IMR-90 (cell line): ENCODE measurements around the gene PINLYP. TPM values are rescaled to one million over a fixed set of nuclear protein-coding genes. Genes with fewer than 3 reads are reported as not detected.

ENCODE experiments used
- ATAC-seq: fragments of 200-7000 bp; cut with Tn5 transposase; 2 replicates; pipeline ENCODE4 v1.9.1; 2020; ENCODE audit warnings: low read depth, mild to moderate bottlenecking, moderate library complexity
- BruUV-seq: library from RNA; stranded (reverse); fragments of 400-500 nt; replicated peaks from 2 replicates; lab custom pipeline; 2021; lab: Mats Ljungman, UMichigan
- CTCF ChIA-PET: fragments of 300-600 bp; formaldehyde crosslinking; extraction: SDS; loops from one replicate; lab custom pipeline; 2021; ENCODE audit warnings: antibody characterized with exemption; lab: Yijun Ruan, JAX
- POLR2A ChIA-PET: fragments of 300-600 bp; sonication (Branson Sonifier 250); formaldehyde crosslinking; loops from one replicate; lab custom pipeline; 2022; ENCODE audit warnings: antibody characterized with exemption; ENCODE audit not compliant: unreplicated experiment; lab: Charles Lee
- DNase-seq: peaks from one replicate; pipeline ENCODE4 v3.0.0; 2013
- H2AFZ ChIP-seq: replicated peaks from 2 replicates; pipeline ENCODE3; 2013; ENCODE audit warnings: low read length, mild to moderate bottlenecking; ENCODE audit not compliant: poor library complexity
- H2AK5ac ChIP-seq: 2 replicates; pipeline ENCODE4 v1.6.1; 2013; ENCODE audit warnings: low read depth, low read length, inconsistent platforms
- H2AK9ac ChIP-seq: replicated peaks from 2 replicates; pipeline ENCODE3; 2013; ENCODE audit warnings: mild to moderate bottlenecking, low read depth, low read length, moderate library complexity; ENCODE audit not compliant: poor library complexity
- H2BK120ac ChIP-seq: 2 replicates; pipeline ENCODE4 v1.6.1; 2013; ENCODE audit warnings: low read depth, low read length, inconsistent platforms
- H2BK15ac ChIP-seq: 3 replicates; pipeline ENCODE4 v1.6.1; 2013; ENCODE audit warnings: low read depth, low read length, inconsistent platforms
- H2BK20ac ChIP-seq: 2 replicates; pipeline ENCODE4 v1.6.1; 2013; ENCODE audit warnings: low read depth, mild to moderate bottlenecking, inconsistent platforms, low read length, moderate library complexity
- H2BK5ac ChIP-seq: 2 replicates; pipeline ENCODE4 v1.6.1; 2013; ENCODE audit warnings: mild to moderate bottlenecking, low read depth, low read length, inconsistent platforms; ENCODE audit not compliant: poor library complexity, severe bottlenecking
- H3K14ac ChIP-seq: replicated peaks from 2 replicates; pipeline ENCODE4 v1.6.1; 2013; ENCODE audit warnings: low read depth, low read length, inconsistent platforms
- H3K18ac ChIP-seq: 2 replicates; pipeline ENCODE4 v1.6.1; 2013; ENCODE audit warnings: low read depth, low read length, control low read depth
- H3K23ac ChIP-seq: 2 replicates; pipeline ENCODE4 v1.6.1; 2013; ENCODE audit warnings: low read depth, low read length, inconsistent platforms
- H3K27ac ChIP-seq: 2 replicates; pipeline ENCODE4 v1.5.1; 2013; ENCODE audit warnings: mild to moderate bottlenecking, control low read depth, low read length; ENCODE audit not compliant: insufficient read depth
- H3K27me3 ChIP-seq: 2 replicates; pipeline ENCODE4 v1.6.1; 2013; ENCODE audit warnings: low read length; ENCODE audit not compliant: control insufficient read depth, insufficient read depth
- H3K36me3 ChIP-seq: 2 replicates; pipeline ENCODE4 v1.6.1; 2013; ENCODE audit warnings: low read length, mixed read lengths; ENCODE audit not compliant: control insufficient read depth, insufficient read depth
- H3K4ac ChIP-seq: 2 replicates; pipeline ENCODE4 v1.6.1; 2013; ENCODE audit warnings: low read depth, low read length, inconsistent platforms
- H3K4me1 ChIP-seq: 2 replicates; pipeline ENCODE4 v1.6.1; 2013; ENCODE audit warnings: low read length, mixed read lengths; ENCODE audit not compliant: control insufficient read depth, insufficient read depth
- H3K4me2 ChIP-seq: 2 replicates; pipeline ENCODE4 v1.6.1; 2013; ENCODE audit warnings: low read depth, mild to moderate bottlenecking, control low read depth, low read length, moderate library complexity
- H3K4me3 ChIP-seq: 2 replicates; pipeline ENCODE4 v1.5.1; 2013; ENCODE audit warnings: low read depth, mild to moderate bottlenecking, control low read depth, low read length, moderate library complexity; ENCODE audit not compliant: insufficient read depth
- H3K56ac ChIP-seq: 2 replicates; pipeline ENCODE4 v1.6.1; 2013; ENCODE audit warnings: low read length, inconsistent platforms; ENCODE audit not compliant: insufficient read depth; ENCODE audit errors: extremely low read depth
- H3K79me1 ChIP-seq, 2 experiments: 2 replicates each; pipeline ENCODE4 v1.6.1; 2013; ENCODE audit warnings: low read length in 2 of 2, inconsistent platforms in 1 of 2, low read depth in 1 of 2
- H3K9ac ChIP-seq: 2 replicates; pipeline ENCODE4 v1.6.1; 2013; ENCODE audit warnings: low read depth, low read length, control low read depth
- H3K9me1 ChIP-seq: 2 replicates; pipeline ENCODE4 v1.6.1; 2013; ENCODE audit warnings: low read length, inconsistent platforms; ENCODE audit not compliant: insufficient read depth
- H3K9me3 ChIP-seq: 2 replicates; pipeline ENCODE4 v1.6.1; 2013; ENCODE audit warnings: low read length; ENCODE audit not compliant: control insufficient read depth, insufficient read depth
- H4K20me1 ChIP-seq: 2 replicates; pipeline ENCODE4 v1.6.1; 2013; ENCODE audit warnings: low read length, inconsistent platforms; ENCODE audit not compliant: insufficient read depth
- H4K5ac ChIP-seq: 2 replicates; pipeline ENCODE4 v1.6.1; 2013; ENCODE audit warnings: mild to moderate bottlenecking, low read depth, low read length, control low read depth
- H4K8ac ChIP-seq, 2 experiments: 2 replicates each; pipeline ENCODE4 v1.6.1; 2013; ENCODE audit warnings: low read depth in 2 of 2, low read length in 2 of 2, control low read depth in 1 of 2, inconsistent platforms in 1 of 2
- H4K91ac ChIP-seq: 2 replicates; pipeline ENCODE4 v1.6.1; 2013; ENCODE audit warnings: low read depth, low read length, inconsistent platforms; ENCODE audit not compliant: insufficient read depth
- MXI1 ChIP-seq: IDR thresholded peaks from 2 replicates; pipeline ENCODE4 v1.6.1; 2012; ENCODE audit warnings: low read depth, mild to moderate bottlenecking, low read length, moderate library complexity, borderline replicate concordance
- RCOR1 ChIP-seq: IDR thresholded peaks from 2 replicates; pipeline ENCODE4 v1.6.1; 2012; ENCODE audit warnings: mild to moderate bottlenecking, low read length, improper control_type of control experiment; ENCODE audit not compliant: insufficient replicate concordance
- USF2 ChIP-seq: fragments of 150-350 bp; IDR thresholded peaks from 2 replicates; pipeline ENCODE4 v1.6.1; 2017; ENCODE audit warnings: mild to moderate bottlenecking, antibody characterized with exemption, low read length, low read depth
- WGBS, 2 experiments: methylation state at CpG; one replicate each; pipeline versions ENCODE4 v1.1.5 to v1.1.7; 2013; ENCODE audit warnings: missing lambda C conversion rate in 2 of 2; ENCODE audit not compliant: insufficient read length in 1 of 2; ENCODE audit errors: extremely low coverage in 2 of 2; 5-methylcytosine and 5-hydroxymethylcytosine counted together
- dilution Hi-C: fragments of 300-500 bp; cut with HindIII; formaldehyde crosslinking; loops from one replicate; pipeline ENCODE4 v1.14.3; 2018; ENCODE audit warnings: low sequenced_read_pairs; ENCODE audit not compliant: unreplicated experiment
- in situ Hi-C: fragments of 300-500 bp; cut with MboI; formaldehyde crosslinking; loops from 3 replicates; pipeline ENCODE4 v1.14.3; 2019; ENCODE audit warnings: low sequenced_read_pairs, inconsistent platforms, mixed read lengths
- intact Hi-C: fragments of 100-400 bp; cut with micrococcal nuclease; formaldehyde crosslinking; loops from 2 replicates; pipeline ENCODE4 v1.10.0; 2022
- polyA plus RNA-seq, 3 experiments: library from polyadenylated mRNA; depleted of rRNA; stranded (reverse); fragments of >200 nt; gene quantifications; 2 replicates each; pipeline ENCODE4 v1.2.3, GENCODE V29; 2012; ENCODE audit warnings: low replicate concordance in 1 of 3
- total RNA-seq: library from RNA; depleted of rRNA; stranded (reverse); fragments of >200 nt; gene quantifications from 2 replicates; pipeline ENCODE4 v1.2.3, GENCODE V29; 2012

The PINLYP gene
- total and polyA plus RNA-seq, 2 of the 4 experiments (the other 2 are of a cell fraction): 0.54 to 1.4 TPM

GRCh38 chr19:43575156-43575950 lies at the start of gene PINLYP, which contains the start of gene XRCC1 (continued):
- no peak for TF ChIP-seq RCOR1

- H3K23ac ChIP-seq: peak overlapping the region; percentile 81
- H3K9ac ChIP-seq: peak overlapping the region; percentile 80
- peaks cover 20 to 63% of the 10 kb centered on the region in 2 experiments; a peak in 3 of 4 replicates for H3K79me1 ChIP-seq
- ChIA-PET POLR2A (no interaction called here), CTCF (no interaction called here)
- H3K4me2 ChIP-seq: peak overlapping the region; percentile 82
- H2AK5ac ChIP-seq: peak overlapping the region; percentile 54
- dilution Hi-C loops: no loop called here
- peak overlapping the region; percentile 84 for H2AK9ac ChIP-seq
- peak overlapping the region; percentile 94 for H2AFZ ChIP-seq
- no TSS peak for BruUV-seq
- H3K4me3 ChIP-seq: peak overlapping the region; percentile 96
- H4K20me1 ChIP-seq: peaks cover 6% of the 10 kb centered on the region
- H3K27ac ChIP-seq: peak overlapping the region; percentile 19
- peak overlapping the region; percentile 65 for H3K56ac ChIP-seq
- 9% methylated on average over 6 of the region's 26 CpGs; no CpG with 5 or more reads in 1 of the 2 experiments for WGBS, 2 experiments
- no peaks in the 10 kb centered on the region for H3K27me3 ChIP-seq
- H2BK20ac ChIP-seq: no peak overlapping the region
- ATAC-seq: peak; percentile 30
- peaks cover 2% of the 10 kb centered on the region; the same call in 1 of the 2 replicates for H3K36me3 ChIP-seq
- peak; percentile 9 for DNase-seq
- peak overlapping the region; percentile 33 to 53; a peak in 3 of 4 replicates for H4K8ac ChIP-seq
- H2BK5ac ChIP-seq: no peak overlapping the region
- intact Hi-C loops: no loop called here
- H2BK15ac ChIP-seq: no peak overlapping the region
- no peak overlapping the region for H3K18ac ChIP-seq
- peaks cover 4% of the 10 kb centered on the region for H3K4me1 ChIP-seq
- no peak overlapping the region for H4K5ac ChIP-seq
- TF ChIP-seq MXI1 (peak; percentile 52; the same call in 1 of the 2 replicates), USF2 (no peak)
- no peaks in the 10 kb centered on the region for H3K9me3 ChIP-seq
- no peak overlapping the region for H2BK120ac ChIP-seq
- peaks cover 11% of the 10 kb centered on the region for H3K9me1 ChIP-seq
- peak overlapping the region; percentile 33; the same call in 1 of the 2 replicates for H4K91ac ChIP-seq
- H3K4ac ChIP-seq: peak overlapping the region; percentile 76
- in situ Hi-C loops: loop anchor here (10.0 kb wide), 1 partner anchor 421 kb away; no protein-coding TSS in a partner anchor
- H3K14ac ChIP-seq: peak overlapping the region; percentile 79
Observed at GRCh38 chr19:43525836-43526771, 49.5 kb upstream of the PINLYP start.
